ENCODE data around the gene PHF1. TPM values are rescaled to one million over a fixed set of nuclear protein-coding genes. Genes with fewer than 3 reads are reported as not detected.
A peak's percentile ranks its signal among the peaks of the same experiment; 100 is the strongest.

PHF1 gene
- total and polyA plus RNA-seq, 2 of the 13 experiments (the other 11 are each of a cell fraction or from before 2014, with no cell fraction given) = 25.4 to 61.9 TPM

DNA sequence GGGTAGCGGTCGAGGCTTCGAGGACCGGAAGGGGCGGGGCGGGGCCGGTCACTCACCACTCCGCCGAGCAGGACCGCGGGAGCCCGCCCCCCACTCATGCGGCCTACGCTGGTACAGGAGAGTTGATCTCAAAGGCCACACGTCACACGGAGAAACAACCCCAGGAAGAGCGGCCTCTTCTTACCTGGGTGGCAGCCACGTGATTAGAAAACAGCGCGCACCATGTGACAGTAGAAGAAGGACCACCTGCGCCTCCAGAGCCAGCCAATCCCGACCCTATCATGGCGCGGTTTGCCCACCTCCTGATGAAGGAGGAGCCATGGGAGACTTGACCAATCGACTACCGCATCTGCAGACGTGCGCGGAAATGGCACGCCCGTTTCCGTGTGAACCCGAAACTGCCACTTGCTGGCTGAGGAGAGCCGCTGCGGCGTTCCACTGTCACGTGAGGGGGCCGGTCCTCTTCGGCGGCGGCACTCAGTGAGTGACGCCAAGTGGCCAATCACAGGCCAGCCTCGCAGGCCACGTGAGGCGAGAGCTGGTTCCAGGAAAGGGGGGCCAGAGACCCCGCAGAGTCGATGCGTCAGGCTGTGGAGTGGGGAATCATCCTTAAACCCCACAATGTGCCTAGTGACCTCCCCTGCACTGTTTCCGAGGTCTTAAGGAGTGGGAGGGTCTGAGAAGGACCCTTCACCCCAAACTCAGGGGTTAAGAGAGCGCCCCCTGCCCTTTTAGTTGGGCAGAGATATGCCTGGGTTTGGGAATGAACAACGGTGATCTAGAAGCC lies 7.3 kb downstream of the PHF1 start, which contains the start of gene CUTA (continued):
- TF ChIP-seq MTF2 (CRISPR knock-in tag; IDR thresholded peaks at IDR 0.05; ENCODE audit: borderline replicate concordance) (no peak), AGO1 (IDR thresholded peaks at IDR 0.05; ENCODE audit: low read depth, low read length, poor library complexity, severe bottlenecking) (no peak), GMEB1 (CRISPR knock-in tag; IDR thresholded peaks at IDR 0.05; ENCODE audit: borderline replicate concordance) (peak; percentile 94), ZNF281 (CRISPR knock-in tag; IDR thresholded peaks at IDR 0.05; ENCODE audit: borderline replicate concordance) (0 out of 2 replicates have a peak, but pooled peaks have one; percentile 29), ZNF552 (CRISPR knock-in tag; IDR thresholded peaks at IDR 0.05; ENCODE audit: borderline replicate concordance) (no peak), MED13 (CRISPR knock-in tag; IDR thresholded peaks at IDR 0.05) (peak; percentile 84), CAMTA2 (CRISPR knock-in tag; IDR thresholded peaks at IDR 0.05; ENCODE audit: borderline replicate concordance) (0 out of 2 replicates have a peak, but pooled peaks have one; percentile 2), ZNF790 (CRISPR knock-in tag; IDR thresholded peaks at IDR 0.05; ENCODE audit: borderline replicate concordance) (peak; percentile 96; the same call in 1 of the 2 replicates), NFKB2 (CRISPR knock-in tag; IDR thresholded peaks at IDR 0.05; ENCODE audit: borderline replicate concordance) (peak; percentile 95)
- TF ChIP-seq, protein P1, sequence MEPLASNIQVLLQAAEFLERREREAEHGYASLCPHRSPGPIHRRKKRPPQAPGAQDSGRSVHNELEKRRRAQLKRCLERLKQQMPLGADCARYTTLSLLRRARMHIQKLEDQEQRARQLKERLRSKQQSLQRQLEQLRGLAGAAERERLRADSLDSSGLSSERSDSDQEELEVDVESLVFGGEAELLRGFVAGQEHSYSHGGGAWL (CRISPR knock-in tag; IDR thresholded peaks at IDR 0.05) = peak; percentile 85
- TF ChIP-seq, protein P2, sequence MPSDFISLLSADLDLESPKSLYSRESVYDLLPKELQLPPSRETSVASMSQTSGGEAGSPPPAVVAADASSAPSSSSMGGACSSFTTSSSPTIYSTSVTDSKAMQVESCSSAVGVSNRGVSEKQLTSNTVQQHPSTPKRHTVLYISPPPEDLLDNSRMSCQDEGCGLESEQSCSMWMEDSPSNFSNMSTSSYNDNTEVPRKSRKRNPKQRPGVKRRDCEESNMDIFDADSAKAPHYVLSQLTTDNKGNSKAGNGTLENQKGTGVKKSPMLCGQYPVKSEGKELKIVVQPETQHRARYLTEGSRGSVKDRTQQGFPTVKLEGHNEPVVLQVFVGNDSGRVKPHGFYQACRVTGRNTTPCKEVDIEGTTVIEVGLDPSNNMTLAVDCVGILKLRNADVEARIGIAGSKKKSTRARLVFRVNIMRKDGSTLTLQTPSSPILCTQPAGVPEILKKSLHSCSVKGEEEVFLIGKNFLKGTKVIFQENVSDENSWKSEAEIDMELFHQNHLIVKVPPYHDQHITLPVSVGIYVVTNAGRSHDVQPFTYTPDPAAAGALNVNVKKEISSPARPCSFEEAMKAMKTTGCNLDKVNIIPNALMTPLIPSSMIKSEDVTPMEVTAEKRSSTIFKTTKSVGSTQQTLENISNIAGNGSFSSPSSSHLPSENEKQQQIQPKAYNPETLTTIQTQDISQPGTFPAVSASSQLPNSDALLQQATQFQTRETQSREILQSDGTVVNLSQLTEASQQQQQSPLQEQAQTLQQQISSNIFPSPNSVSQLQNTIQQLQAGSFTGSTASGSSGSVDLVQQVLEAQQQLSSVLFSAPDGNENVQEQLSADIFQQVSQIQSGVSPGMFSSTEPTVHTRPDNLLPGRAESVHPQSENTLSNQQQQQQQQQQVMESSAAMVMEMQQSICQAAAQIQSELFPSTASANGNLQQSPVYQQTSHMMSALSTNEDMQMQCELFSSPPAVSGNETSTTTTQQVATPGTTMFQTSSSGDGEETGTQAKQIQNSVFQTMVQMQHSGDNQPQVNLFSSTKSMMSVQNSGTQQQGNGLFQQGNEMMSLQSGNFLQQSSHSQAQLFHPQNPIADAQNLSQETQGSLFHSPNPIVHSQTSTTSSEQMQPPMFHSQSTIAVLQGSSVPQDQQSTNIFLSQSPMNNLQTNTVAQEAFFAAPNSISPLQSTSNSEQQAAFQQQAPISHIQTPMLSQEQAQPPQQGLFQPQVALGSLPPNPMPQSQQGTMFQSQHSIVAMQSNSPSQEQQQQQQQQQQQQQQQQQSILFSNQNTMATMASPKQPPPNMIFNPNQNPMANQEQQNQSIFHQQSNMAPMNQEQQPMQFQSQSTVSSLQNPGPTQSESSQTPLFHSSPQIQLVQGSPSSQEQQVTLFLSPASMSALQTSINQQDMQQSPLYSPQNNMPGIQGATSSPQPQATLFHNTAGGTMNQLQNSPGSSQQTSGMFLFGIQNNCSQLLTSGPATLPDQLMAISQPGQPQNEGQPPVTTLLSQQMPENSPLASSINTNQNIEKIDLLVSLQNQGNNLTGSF (CRISPR knock-in tag; IDR thresholded peaks at IDR 0.05) = peak; percentile 92
- TF ChIP-seq, protein P3, sequence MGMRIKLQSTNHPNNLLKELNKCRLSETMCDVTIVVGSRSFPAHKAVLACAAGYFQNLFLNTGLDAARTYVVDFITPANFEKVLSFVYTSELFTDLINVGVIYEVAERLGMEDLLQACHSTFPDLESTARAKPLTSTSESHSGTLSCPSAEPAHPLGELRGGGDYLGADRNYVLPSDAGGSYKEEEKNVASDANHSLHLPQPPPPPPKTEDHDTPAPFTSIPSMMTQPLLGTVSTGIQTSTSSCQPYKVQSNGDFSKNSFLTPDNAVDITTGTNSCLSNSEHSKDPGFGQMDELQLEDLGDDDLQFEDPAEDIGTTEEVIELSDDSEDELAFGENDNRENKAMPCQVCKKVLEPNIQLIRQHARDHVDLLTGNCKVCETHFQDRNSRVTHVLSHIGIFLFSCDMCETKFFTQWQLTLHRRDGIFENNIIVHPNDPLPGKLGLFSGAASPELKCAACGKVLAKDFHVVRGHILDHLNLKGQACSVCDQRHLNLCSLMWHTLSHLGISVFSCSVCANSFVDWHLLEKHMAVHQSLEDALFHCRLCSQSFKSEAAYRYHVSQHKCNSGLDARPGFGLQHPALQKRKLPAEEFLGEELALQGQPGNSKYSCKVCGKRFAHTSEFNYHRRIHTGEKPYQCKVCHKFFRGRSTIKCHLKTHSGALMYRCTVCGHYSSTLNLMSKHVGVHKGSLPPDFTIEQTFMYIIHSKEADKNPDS (CRISPR knock-in tag; IDR thresholded peaks at IDR 0.05) = no peak
- TF ChIP-seq, protein P4, sequence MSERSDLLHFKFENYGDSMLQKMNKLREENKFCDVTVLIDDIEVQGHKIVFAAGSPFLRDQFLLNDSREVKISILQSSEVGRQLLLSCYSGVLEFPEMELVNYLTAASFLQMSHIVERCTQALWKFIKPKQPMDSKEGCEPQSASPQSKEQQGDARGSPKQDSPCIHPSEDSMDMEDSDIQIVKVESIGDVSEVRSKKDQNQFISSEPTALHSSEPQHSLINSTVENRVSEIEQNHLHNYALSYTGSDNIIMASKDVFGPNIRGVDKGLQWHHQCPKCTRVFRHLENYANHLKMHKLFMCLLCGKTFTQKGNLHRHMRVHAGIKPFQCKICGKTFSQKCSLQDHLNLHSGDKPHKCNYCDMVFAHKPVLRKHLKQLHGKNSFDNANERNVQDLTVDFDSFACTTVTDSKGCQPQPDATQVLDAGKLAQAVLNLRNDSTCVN (CRISPR knock-in tag; IDR thresholded peaks at IDR 0.05; ENCODE audit: borderline replicate concordance) = no peak; the same call in 1 of the 2 replicates
